Measurements from ENCODE around the gene RHPN2. TPM values are rescaled to one million over a fixed set of nuclear protein-coding genes. Genes with fewer than 3 reads are reported as not detected.

Gene RHPN2
- total RNA-seq, 3 donors from 2014 or later = 1.4 to 55.3 (median 35.4) TPM

DNA sequence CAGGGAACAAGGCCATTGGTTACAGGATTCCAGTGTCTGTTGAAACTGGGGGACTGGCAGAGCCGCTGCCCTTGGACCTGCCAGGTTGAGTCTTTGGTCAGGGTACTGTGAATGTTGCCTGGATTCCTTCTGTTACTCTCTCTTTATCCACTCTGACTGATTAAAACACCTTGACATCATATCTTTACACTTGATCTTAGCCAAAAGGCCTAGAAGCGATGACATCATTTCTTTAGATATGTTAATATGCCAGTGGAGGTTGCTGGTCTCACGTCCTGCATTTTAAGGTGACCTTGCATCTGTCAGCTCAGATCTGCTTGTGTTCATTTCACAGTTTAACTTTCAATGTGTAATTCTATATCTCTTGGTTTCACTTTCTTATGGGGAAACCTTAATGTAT is 25.5 kb upstream of the RHPN2 start:
- TF ChIP-seq POLR2AphosphoS5 (IDR thresholded peaks at IDR 0.05) (no peak), POLR2A (IDR thresholded peaks at IDR 0.05) (no peak), CTCF (IDR thresholded peaks at IDR 0.05) (no peak)
- H3K4me1 ChIP-seq = no peaks in the 10 kb centered on the region
- H3K27me3 ChIP-seq = no peaks in the 10 kb centered on the region
- intact Hi-C loops (cut with DNase I; ENCODE audit: low total_unique reads) = no loop called here
- H3K27ac ChIP-seq = no peak overlapping the region
- no peak for DNase-seq (ENCODE audit: low spot score in 2 of 2)
- H3K9me3 ChIP-seq = no peaks in the 10 kb centered on the region
- no peak overlapping the region for H3K4me3 ChIP-seq
- H3K36me3 ChIP-seq = peaks cover 7% of the 10 kb centered on the region

DNA sequence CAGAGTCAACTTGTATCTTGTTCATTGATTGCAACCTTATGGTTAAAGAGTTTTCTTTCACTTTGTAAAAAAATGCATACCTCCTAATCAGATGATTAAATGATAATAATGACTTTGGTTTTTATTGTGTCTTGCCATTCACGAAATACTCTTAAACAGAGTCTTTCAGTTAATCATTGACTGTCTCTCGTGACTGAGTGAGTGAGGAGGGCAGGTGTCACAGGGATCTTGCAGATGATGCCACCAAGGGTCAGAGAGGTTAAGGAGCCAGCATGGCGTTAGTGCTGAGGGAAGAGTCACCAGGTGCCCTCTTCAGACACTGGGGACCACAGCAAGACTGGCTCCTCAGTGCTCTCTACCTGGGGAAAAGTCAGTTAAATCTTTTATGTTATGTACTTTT is 24.3 kb upstream of the RHPN2 start:
- Histone ChIP-seq H3K27me3 (no peaks in the 10 kb centered on the region), H3K36me3 (peaks cover 7% of the 10 kb centered on the region)
- intact Hi-C loops (cut with DNase I; ENCODE audit: low total_unique reads) = no loop called here

GRCh38 chr19:33086955-33087354 is 22.3 kb upstream of the RHPN2 start:
- H3K27ac ChIP-seq = no peak overlapping the region
- H3K9me3 ChIP-seq = no peaks in the 10 kb centered on the region
- TF ChIP-seq POLR2AphosphoS5 (IDR thresholded peaks at IDR 0.05) = no peak
- no peak for TF ChIP-seq POLR2A (IDR thresholded peaks at IDR 0.05)
- no peak for TF ChIP-seq CTCF (IDR thresholded peaks at IDR 0.05)
- no peak for DNase-seq (ENCODE audit: low spot score in 2 of 2)
- intact Hi-C loops (cut with DNase I; ENCODE audit: low total_unique reads) = no loop called here
- peaks cover 0 to 4% of the 10 kb centered on the region in 2 donors for H3K4me1 ChIP-seq
- H3K27me3 ChIP-seq = no peaks in the 10 kb centered on the region
- no peak overlapping the region for H3K4me3 ChIP-seq
- peaks cover 7% of the 10 kb centered on the region for H3K36me3 ChIP-seq

More for the DNA sequence above, 24.3 kb upstream of the RHPN2 start:
- no peak for TF ChIP-seq POLR2A (IDR thresholded peaks at IDR 0.05)
- no peak for TF ChIP-seq CTCF (IDR thresholded peaks at IDR 0.05)
- TF ChIP-seq POLR2AphosphoS5 (IDR thresholded peaks at IDR 0.05) = no peak
- H3K9me3 ChIP-seq = no peaks in the 10 kb centered on the region
- H3K27ac ChIP-seq = no peak overlapping the region
- H3K4me1 ChIP-seq = no peaks in the 10 kb centered on the region
- DNase-seq (ENCODE audit: low spot score in 2 of 2) = no peak
- H3K4me3 ChIP-seq = no peak overlapping the region

DNA sequence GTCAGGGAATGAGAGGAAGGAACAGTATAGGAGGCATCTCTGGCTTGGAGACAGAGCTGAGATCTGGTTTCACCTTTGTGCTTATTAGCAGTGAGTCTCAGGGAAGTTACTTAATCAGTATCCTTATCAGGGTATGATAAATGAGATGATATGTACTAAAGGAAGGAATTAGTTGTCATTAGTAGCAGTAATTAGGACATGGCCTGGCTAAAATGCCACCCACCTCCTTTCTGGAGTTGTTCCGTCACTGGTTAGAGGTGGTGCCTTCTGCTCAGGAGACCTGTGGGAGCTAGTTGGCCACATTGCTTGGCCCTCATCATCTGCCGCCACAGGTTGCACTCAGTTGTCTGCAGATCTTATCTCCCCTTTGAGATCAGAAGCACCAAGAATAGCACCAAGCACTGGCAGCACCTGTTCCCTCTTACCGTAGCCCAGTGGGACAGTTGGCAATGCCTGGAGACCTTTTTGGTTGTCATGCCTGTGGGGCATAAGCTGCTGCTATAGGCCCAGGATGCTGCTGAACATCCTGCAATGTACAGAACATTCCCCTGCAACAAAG is 21.0 kb upstream of the RHPN2 start:
- TF ChIP-seq CTCF (IDR thresholded peaks at IDR 0.05) (no peak), POLR2AphosphoS5 (IDR thresholded peaks at IDR 0.05) (no peak), POLR2A (IDR thresholded peaks at IDR 0.05) (no peak)
- no peak overlapping the region for H3K4me3 ChIP-seq
- H3K9me3 ChIP-seq = no peaks in the 10 kb centered on the region
- no peaks in the 10 kb centered on the region for H3K27me3 ChIP-seq
- intact Hi-C loops (cut with DNase I; ENCODE audit: low total_unique reads) = no loop called here
- H3K27ac ChIP-seq = no peak overlapping the region
- peaks cover 4% of the 10 kb centered on the region for H3K36me3 ChIP-seq
- no peak for DNase-seq (ENCODE audit: low spot score in 2 of 2)
- H3K4me1 ChIP-seq = peaks cover 0 to 7% of the 10 kb centered on the region in 2 donors

DNA sequence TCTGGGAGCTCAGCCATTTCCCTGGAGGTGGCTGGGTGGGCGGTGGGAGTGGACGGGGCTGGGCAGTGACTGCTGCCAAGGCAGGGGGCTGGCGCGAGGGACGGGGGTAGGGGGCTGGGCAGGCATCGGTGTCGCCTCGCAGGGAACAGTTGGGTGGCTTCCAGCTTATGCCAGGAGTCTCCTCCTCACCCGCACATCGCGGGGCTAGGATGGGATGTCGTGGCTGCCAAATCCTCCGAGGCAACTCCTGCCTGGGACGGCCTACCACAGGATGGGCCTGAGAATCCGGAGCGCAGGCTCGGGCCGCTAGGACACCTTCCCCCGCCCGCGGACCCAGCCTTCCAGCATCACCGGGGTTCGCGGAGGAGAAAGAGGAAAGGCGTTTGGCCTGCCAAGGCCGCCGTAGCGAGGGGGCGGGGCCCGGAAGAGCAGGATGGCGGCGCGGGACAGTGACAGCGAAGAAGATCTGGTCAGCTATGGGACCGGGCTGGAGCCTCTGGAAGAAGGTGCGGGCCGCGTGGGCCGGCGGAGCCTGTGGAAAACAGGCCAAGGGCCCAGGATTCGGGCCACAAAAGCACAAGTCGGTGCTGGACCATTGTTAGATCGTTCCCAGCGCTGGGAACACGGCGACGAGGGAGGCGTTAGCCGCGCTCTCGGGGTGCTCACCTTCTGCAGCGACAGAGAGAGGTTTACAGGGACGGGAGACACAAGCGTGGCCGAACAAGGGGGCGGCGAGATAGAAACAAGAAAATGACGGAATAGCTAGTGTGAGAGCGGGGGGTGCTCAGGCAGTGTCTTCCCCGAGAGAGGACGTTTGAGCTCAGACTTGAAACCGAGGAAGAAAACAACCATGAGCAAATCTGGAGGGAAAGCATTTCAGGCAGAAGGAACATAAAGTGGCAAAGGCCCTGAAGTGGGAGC is 16.3 kb upstream of the RHPN2 start, which contains the start of gene GPATCH1:
TSS of gene GPATCH1 (plus strand) at position 421 of the 921 bp plus-strand sequence. CDS start at position 434, 13 bp downstream.
- H3K4me3 ChIP-seq = peak within 1 kb of the TSS; percentile 92 to 99 (median 99)
- peak within 1 kb of the TSS; percentile 76 to 84 for H3K27ac ChIP-seq
- no peaks in the 10 kb centered on the region for H3K27me3 ChIP-seq
- TF ChIP-seq CTCF (IDR thresholded peaks at IDR 0.05) (no peak), POLR2AphosphoS5 (IDR thresholded peaks at IDR 0.05) (peak; percentile 56 to 90 (median 73)), POLR2A (IDR thresholded peaks at IDR 0.05) (peak; percentile 13)
- DNase-seq (ENCODE audit: low spot score in 2 of 2) = peak; percentile 79 to 85
- no peaks in the 10 kb centered on the region for H3K9me3 ChIP-seq
- no peaks in the 10 kb centered on the region for H3K36me3 ChIP-seq
- intact Hi-C loops (cut with DNase I; ENCODE audit: low total_unique reads) = no loop called here
- peaks cover 0 to 7% of the 10 kb centered on the region in 2 donors for H3K4me1 ChIP-seq

Data from breast epithelium (tissue), 4 donors.